HG03159 (cell line): ENCODE measurements around the gene ATG7.

Experiments
- ATAC-seq: cut with Tn5 transposase; IDR thresholded peaks from one replicate; pipeline ENCODE4 v1.9.1; 2021; ENCODE audit warnings: mild to moderate bottlenecking, moderate library complexity; ENCODE audit not compliant: unreplicated experiment

Gene ATG7

GRCh38 chr3:11546657-11547302 lies 274.6 kb downstream of the ATG7 start:
- ATAC-seq, result no peak

DNA sequence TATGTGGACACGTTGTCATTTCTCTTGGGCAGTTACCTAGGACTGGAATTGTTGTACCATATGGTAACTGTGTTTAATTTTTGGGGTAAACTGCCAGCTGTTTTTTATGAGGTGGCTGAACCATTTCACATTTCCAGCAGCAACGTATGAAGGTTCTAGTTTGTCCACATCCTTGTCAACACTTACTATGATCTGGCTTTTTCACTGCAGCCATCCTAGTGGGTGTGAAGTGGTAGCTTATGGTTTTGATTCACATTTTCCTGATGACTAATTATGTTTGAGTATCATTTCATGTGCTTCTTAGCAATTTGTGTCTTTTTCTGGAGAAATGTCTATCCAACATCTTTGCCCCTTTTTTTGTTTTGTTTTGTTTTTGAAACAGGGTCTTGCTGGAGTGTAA lies 275.3 kb downstream of the ATG7 start:
- no peak for ATAC-seq

DNA sequence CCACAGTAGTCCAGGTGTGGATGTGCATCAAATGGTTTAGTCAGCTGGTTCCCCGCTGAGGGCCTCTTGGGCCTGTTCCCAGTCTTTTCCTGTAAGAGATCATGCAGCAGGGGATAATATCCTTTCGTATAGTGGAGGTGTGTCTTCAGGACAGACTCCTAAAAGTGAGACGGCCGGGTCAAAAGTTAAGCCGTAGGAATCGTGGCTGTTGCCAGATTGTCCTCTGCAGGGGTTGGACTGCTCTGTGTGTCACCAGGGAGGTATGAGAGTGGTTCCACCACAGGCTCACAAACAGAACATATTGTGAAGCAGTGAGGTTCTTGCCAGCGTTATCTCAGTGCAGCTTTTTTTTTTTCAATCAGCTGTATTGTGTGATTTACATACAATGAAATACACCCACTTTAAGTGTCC lies 276.5 kb downstream of the ATG7 start:
- no peak for ATAC-seq

DNA sequence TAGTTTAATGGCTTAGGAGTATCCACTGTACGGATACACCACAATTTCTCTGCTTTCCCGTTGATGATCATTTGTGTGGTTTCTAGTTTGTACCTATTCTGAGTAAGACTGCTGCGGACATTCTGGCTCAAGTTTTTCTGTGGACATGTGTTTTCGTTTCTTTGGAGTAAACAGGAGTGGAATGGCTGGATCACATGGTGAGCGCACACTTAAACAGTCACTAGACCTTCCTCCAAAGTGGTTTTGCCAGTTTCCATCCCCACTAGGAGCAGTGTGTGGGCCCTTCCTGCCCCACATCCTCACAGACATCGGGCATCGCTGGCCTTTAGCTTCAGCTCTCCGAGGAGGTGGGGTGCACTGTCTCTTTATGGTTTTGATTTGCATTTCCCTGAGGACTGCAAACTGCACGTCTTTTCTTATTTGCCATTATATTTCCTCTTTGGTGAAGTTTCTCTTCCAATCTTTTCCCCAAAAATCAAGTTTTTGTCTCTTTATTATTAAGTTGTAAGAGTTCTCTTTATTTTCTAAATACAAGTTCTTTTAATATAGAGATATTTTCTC lies 277.5 kb downstream of the ATG7 start:
- no peak for ATAC-seq

- no peak for ATAC-seq
Observed at GRCh38 chr3:11551036-11551435, 278.8 kb downstream of the ATG7 start.

DNA sequence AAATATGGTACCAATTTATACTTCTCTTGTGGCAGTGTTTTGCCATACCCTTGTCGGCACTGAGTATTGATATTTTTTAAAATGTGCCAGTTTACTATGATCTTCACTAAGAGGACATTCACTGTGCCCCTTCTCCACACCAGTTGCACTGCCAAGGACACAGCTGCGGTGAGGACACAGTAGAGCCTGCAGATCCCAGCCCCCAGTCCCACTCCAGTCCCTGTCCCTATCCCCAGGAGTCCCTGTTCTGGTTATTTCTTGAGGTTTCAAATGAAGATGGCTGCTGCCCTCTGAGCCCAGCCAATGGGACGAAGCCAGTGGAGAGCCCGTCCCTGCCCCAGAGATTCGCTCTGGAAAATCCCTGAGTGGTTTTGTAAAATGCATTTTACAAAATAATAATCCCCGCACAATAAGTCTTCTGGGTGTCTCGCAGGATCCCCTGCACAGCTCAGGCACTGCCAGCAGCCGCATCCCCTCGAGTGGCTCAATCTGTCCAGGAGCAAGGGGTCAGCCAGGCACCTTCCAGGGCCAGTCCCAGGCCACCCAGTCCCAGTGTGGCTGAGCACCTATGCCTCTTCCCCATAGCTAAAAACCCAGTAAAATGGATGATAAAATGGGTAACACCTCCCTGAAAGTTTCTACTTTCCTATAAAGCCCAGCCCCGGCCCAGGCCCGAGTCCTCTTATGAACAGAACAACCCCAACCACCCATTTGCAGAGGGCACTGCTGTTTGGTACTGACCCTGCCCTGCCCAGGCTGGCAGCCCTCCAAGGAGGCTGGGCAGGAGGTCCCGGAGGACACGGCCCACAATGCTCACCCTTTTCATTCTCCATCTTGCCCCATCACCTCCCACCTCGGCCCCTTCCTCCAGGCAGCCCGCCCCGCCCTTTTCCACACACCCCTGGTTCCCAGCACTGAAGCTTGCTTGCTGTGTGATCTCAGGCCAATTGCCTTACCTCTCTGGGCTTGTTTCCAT lies 280.4 kb downstream of the ATG7 start:
- ATAC-seq, result no peak

DNA sequence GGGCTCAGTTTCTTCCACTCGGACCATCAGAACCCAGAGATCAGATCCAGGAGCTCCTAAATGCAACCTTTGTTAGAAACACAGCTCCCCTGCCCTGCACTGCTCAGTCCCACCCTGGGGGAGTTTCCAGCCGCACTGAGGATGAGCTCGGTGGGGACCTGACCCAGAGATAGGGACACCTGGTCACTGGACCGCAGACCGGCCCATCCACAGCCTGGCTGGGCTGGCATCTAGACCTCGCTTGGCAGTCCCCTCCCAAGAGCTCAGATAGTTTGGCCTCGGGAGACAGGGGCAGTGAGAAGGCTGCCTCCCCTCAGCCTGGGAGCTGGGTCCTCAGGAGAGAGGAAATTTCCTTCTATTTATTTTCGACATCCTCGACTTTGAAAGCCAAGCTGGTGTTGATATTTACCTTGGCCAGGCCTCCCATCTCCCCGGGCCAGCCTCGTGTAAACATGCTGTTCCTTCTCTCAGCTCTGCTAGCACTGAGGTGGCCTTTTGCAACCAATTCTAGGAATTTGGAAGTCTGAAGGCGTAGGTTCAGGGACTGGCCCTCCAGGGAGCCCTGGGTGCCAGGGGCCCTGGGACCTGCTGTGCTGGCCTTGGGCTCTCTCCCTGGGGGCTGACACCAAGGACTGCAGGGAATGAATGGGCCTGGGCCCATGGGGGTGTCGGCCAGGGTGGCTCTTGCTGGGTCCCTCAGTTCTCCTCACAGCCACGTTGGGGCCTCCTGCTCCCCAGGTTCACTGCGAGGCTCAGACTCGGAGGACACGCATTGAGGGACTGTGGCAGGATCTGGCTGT lies 281.4 kb downstream of the ATG7 start:
- ATAC-seq, result no peak

GRCh38 chr3:11554236-11554610 lies 282.0 kb downstream of the ATG7 start:
- no peak for ATAC-seq

DNA sequence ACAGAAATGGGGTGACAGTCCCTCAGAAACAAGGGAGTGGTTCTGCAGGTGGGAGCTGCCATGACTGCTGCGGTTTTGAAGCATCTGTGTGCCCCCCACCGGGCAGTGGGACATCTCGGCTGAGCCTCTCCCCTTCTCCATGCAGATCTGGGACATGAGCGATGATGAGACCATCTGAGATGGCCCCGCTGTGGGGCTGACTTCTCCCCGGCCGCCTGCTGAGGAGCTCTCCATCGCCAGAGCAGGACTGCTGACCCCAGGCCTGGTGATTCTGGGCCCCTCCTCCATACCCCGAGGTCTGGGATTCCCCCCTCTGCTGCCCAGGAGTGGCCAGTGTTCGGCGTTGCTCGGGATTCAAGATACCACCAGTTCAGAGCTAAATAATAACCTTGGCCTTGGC lies 282.5 kb downstream of the ATG7 start:
- ATAC-seq, result no peak

GRCh38 chr3:11555211-11555782 lies 283.1 kb downstream of the ATG7 start:
- ATAC-seq, result no peak

DNA sequence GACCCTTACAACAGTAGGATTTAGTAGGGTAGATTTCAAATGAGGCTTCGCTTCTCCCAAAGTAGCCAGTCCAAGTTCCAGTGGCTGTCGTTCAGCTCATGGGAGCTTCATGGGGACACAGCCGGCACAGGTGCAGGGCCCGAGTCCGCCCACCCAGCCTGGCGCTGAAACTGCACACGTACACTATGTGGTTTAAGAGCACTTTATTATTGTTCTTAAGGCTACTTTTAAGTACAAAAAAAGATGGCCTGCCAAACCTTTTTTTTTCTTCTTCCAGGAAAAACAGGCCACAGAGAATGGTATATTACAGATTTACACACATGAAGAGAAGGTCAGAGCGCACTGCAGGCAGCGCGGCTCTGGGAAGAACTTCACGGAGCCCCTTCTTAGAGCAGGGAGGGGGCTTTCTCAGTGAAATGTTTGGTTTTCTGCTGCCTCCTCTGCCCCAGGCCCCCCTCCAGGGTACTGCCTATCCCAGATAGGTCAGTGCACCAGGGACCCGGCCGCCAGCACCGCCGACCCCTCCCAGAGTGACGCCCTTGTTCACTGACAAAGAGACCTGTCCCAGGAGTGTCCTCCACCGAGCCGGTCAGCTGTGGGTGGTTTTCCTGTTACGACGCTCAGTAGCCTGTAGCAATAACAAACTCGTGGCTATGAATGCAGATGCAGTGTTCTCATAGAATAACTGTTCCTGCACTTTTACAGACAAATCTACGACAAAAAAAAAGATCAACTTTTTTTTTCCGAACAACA lies 283.9 kb downstream of the ATG7 start:
- no peak for ATAC-seq

DNA sequence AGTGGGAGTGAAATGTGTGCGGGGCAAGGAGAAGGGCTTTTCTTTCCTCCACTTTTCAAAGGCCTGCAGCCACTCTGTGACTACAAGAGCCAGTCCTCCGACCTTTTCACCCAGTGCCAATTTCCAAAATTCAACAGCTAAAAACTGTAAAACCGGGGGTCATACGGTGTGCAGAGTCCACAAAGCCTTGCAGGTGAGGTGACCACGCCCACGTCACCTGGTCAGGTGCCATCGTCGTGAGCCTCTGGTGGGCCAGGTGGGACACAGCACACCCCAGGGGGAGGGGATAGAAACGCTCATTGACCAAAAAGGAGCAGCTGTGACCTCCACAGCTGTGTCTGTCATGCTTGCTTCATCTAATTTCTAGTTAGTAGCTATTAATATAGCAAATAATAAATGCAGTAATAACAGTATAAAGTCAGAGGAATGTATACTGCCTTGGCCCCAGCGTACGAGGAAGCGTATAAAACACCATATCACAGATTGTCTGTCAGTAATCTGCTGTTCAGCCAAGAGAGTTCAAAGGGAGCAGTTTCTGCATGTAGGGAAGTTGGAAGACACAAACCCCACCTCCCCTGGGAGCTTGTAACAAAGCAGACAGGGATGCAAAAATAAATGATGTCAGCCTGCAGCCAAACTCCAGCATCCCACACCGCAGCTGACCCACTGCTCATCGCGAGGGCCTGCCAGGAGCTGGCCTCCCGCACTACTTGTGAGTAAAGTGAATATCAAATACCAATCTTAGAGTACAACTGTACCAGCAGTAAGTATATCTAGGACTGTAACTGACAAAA lies 284.9 kb downstream of the ATG7 start:
- no peak for ATAC-seq

DNA sequence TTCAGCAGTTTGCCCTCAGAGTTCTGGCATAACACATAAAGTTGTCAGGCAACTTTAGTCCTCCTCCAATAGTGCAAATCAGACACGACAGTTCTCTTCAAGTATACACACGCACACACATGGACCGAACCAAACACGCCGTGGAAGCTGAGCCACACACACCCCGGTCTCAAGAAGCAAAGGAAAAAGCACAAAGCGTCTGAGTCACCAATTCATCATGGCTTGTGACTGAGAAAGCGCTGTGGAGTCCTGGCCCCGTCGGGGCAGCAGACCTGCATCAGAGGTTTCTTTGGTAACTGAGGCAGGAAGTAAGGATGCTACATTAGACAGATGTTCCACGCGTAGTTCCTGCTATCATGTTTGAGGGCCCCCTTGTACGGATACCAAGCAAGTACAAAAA lies 285.8 kb downstream of the ATG7 start:
- ATAC-seq, result no peak

- ATAC-seq, result no peak
Observed at GRCh38 chr3:11558411-11558903, 286.3 kb downstream of the ATG7 start.

DNA sequence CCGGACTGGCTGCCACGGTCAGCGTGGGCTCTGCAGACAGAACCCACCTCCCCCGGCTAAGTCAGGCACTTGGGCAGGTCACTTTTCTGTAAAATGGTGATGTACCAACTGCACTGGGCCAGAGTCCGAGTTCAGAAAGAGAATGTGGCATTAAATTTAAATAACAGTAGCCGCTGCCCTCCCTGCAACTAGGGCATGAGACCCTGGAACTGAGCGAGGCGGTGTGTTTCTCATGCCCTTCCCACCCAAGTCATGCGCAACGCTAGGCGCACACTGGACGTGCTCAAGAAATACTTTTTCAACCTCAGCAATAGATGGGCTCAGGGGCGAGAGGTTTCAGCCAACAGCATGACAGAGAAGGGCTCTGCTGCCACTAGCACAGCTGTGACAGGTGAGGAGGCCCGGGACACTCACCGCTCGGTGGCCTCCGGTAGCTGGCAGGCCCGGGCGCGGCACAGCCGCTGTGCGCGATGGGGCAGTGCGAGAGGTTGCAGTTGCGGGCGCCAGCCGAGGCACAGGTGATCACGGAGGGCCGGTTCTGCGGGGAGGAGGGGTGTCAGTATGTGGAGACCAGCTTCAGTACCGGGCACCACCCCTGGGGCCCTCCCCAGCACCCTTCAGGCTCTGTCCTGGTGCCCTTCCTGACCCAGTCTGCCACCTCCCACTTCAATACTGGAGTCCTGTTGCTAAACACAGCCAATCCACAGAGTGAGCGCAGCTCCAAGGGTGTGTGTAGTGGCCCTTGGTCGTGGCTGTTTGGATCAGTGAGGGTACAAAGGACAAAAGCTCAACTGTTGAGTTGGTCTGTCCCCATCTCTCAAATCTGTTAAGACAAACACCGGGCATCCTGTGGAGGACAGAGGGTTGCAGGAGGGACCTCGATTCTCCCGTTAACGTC lies 287.0 kb downstream of the ATG7 start:
- no peak for ATAC-seq

DNA sequence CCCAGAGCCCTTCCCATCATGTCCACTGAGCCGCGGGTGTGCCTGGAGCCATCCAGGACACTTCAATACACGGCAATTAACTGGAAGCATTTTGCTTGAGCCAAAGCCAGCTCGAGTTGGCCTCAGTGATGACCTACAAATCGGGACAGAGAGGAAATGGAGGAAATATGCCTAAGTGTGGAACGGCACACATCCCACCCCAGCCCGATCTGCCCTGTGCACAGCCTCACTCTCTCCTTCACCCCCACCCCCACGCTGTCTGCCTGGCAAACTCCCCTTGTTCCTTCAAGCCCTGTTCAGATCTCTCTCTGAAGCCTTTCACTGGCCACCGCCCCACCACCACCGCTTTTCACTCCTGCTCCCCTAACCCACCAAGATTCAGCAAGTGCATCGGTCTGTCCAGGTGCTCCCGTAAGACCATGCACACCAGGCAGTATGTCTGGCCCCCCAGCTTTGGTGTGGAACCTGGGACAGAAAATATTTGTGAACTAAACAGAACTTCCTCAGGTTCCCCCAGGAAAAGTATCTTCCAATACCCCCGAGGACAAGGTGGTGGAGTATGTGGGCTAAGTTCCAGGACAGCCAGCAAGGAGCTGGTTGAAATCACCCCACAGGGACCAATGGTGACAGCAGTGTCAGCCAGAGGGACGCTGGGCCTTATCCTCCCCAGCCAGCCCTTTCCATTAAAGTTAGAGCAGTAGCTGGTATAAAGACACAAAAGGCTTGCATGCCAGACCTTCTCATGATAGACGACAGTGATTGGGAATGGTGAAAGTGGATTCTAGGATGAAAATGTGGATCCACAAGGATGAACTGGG lies 287.8 kb downstream of the ATG7 start:
- no peak for ATAC-seq

- ATAC-seq, result no peak
Observed at GRCh38 chr3:11560746-11561145, 288.5 kb downstream of the ATG7 start.
